Retina (tissue), 1 donor: ENCODE data around the gene GSK3A.

Source experiments
- DNase-seq: peaks from one replicate; pipeline ENCODE4 v3.0.0-alpha.2; 2016

GSK3A gene

DNA sequence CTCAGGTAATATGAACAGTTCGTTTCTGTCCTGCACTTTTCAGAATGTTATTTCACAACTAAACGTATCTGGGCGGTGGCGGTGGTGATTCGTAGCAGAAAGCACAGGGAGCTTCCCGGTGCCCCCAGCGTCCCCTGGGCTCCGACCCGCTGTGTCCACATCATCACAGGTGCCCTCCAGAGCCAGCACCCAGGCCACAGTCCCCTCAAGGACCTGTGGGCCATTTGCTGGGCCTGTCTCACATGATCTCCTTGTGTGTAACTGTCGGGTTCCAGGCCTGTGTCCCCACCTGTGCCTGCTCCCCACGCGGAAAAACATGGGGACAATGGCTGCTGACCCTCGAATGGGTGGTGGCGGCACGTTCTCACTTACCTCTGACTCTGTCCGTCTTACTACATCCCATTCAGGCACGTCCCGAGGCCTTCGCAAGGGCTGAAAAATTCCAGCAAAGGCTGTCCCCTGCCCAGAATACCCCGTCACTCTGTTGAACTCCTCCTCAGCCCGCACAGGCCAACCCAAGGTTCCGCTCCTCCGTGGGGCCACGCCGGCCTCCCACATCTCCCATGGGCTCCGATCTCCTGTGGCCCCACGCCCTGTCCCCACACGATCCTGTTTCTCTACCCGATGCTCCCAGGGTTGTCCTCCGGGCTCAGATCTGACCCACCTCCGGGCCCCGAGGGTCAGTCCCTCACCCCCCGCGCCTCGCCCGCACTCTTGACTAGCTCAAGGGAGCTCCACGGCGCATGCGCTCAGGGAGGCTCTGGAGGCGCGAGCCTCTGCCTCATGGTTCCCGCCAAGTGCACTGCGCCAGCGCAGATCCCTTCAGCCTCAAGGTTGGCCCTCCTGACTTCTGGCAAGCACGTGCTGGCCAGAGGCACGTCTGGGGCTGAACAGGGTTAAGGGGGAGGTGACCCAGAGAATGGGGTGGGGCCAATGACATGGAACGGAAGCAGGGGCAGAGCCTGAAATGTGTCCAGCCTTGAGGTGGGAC is 46.1 kb downstream of the GSK3A start:
- no peak for DNase-seq

DNA sequence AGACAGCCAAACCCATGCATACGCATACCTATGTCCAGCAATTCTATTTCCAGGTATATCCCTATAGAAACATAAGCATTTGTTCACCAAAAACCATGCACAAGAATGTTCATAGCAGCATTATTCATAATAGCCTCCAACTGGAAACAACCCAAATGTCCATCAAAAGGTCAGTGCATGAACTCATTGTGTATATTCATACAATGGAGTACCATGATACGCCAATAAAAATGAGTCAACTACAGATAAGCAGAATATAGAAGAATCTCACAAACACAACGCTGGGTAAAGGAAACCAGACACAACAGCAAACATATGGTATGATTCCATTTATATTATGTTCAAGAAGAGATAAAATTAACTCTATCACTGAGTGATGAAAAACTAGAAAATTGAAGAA is 48.7 kb downstream of the GSK3A start:
- DNase-seq = no peak

DNA sequence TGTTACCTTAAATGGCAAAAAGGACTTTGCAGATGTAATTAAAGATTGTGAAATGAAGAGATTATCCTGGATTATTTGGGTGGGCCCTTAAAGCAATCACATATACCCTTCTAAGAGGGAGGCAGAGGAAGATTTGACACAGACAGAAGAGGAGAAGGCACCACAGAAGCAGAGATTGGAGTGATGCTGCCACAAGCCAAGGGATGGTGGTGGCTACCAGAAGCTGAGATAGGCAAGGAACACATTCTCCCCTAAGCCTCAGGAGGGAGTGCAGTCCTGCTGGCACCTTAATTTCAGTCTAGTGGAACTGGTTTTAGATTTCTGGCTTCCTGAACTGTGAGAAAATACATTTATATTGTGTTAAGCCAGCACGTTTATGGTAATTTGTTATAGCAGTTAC is 49.1 kb downstream of the GSK3A start:
- no peak for DNase-seq

DNA sequence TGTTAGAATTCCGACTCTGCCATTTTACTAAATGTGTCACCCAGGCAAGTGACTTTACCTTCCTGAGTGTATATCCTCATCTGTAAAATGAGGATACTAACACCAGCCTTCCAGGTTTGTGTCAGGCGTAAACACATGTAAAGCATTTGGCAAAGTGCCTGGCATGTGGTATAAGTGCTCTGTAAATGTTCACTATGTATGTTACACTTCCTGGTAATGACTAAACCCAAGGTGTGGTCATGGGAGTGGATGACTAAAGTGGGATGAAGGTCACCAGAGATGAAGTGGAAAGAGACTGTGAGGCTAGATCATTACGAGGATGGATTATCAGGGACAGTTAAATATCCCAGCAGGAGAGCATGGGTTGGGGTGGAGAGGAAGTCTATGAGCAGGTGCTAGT is 50.5 kb downstream of the GSK3A start:
- no peak for DNase-seq

DNA sequence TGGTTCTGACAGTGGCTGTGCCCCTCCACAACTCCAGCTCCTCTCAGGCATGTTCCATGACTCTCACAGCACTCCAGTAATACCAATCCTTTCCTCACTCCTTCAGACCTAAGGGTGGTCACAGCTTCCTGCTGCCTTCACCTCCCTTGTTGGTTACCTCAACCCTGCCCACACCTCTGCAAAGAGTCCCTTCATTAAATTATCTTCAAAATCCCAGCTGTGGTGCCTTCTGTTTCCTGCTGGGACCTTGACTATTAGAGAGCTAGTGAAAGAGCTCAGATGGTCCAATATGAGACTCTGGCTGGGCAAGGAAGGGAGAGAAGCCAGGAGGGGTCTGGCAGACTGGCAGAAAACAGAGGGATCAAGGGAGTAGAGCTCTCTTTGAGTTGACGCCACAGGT is 51.1 kb downstream of the GSK3A start:
- DNase-seq = no peak

DNA sequence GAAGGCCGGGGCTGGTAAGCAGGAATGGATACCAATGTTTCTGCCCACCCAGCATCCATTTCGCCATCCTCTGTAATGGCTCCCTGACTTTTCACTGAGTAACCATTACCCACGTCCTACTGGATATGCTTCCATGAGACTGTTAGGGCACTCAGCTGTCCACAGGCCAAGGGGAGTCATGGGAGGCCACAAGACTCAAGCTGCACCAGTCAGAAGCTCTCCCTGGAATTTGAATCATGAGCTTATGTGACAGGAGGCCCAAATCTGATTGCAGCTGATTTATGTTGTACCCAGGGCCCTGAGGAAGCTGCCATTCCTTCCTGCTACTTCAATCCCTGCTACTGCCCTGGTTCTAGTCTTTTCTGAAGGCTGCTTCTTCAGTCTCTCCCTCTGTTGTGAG is 53.3 kb downstream of the GSK3A start:
- no peak for DNase-seq

DNA sequence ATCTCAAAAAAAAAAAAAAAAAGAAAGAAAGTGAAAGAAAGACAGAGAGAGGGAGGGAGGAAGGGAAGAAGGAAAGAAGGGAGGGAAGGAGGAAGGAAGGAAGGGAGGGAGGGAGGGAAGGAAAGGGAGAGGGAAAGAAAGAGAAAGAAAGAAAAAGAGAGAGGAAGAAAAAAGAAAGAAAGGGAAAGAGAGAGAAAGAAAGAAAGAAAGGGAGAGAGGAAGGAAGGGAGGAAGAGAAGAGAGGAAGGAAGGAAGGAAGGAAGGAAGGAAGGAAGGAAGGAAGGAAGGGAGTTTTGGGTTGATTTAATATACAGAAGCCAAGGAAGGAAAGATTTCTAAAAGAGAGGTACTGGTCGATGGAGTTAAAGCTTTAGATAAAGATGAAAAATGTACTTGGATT is 53.7 kb downstream of the GSK3A start:
- DNase-seq = no peak

DNA sequence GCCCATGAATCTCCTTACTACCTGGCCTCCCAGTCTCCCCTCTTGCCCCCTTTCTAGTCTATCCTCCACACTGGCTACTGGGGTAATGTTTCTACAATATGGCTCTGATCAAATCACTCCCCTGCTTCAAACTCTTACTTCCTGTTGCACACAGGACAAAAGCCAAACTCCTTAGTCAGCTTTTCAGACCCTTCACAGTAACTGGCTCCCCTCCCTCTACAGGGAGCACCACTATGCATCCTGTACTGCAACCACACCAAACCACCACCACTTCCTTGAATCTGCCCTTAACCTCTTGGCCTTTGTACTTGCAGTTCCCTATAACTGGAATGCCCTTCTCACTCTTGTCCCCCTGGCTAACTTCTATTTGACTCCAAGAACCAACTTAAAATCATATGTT is 57.1 kb downstream of the GSK3A start:
- no peak for DNase-seq

DNA sequence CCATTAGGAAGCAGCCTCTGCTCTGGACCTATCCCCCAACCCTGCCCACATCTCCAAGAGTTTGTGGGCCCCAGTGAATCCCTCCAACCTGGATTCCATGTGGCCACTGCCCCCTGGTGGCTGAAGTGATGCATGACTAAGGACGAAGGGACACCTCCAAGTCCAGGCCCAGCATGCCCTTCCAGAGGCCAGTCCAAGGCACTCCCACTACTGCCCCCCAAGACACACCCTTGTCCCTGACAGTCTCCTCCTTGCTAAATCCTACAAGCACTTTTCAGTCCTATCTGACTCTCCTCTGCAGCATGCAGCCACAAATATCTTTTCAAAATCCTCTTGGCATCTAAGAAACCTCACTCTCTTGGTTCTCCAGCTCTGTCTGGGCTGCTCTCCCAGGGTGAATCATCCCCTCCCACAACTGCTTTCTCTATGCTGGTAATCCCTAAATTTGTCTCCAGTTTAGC is 58.0 kb downstream of the GSK3A start:
- peak; percentile 88 for DNase-seq
